HEK293 (cell line): ENCODE results near the gene AHRR.
A peak's percentile ranks its signal among the peaks of the same experiment; 100 is the strongest.

Experiments used
- CTCF ChIA-PET: fragments of 350-600 bp; formaldehyde crosslinking; extraction: SDS; loops from one replicate; lab custom pipeline; 2021; ENCODE audit warnings: antibody characterized with exemption; lab: Yijun Ruan, JAX
- POLR2A ChIA-PET: fragments of 300-600 bp; formaldehyde crosslinking; extraction: SDS; loops from one replicate; lab custom pipeline; 2020; ENCODE audit warnings: antibody characterized with exemption, inconsistent platforms; lab: Yijun Ruan, JAX
- H3K27ac ChIP-seq: fragments of 200-500 bp; sonication (Bioruptor generic); 2 replicates; pipeline ENCODE4 v1.5.1; 2014; ENCODE audit warnings: low read depth, low read length, control low read depth, inconsistent platforms; ENCODE audit errors: extremely low read depth
- H3K36me3 ChIP-seq, 2 experiments: fragments of 200-500 bp in 1 of 2; sonication (Bioruptor generic) in 1 of 2; 1 replicate in 1 of 2; 2 replicates in 1 of 2; pipeline ENCODE4 v1.5.1; 2014 to 2017; ENCODE audit warnings: inconsistent platforms in 2 of 2, low read length in 2 of 2; ENCODE audit not compliant: control insufficient read depth in 2 of 2, insufficient read depth in 1 of 2
- H3K4me1 ChIP-seq: fragments of 200-500 bp; sonication (Bioruptor generic); 2 replicates; pipeline ENCODE4 v1.5.1; 2014; ENCODE audit warnings: mild to moderate bottlenecking, low read length, inconsistent platforms; ENCODE audit not compliant: control insufficient read depth, insufficient read depth
- H3K4me3 ChIP-seq: 2 replicates; pipeline ENCODE4 v1.5.1; 2011; ENCODE audit warnings: low read depth, mild to moderate bottlenecking, control low read depth, low read length, moderate library complexity
- H3K9me3 ChIP-seq: fragments of 200-500 bp; sonication (Bioruptor generic); 2 replicates; pipeline ENCODE4 v1.5.1; 2014; ENCODE audit warnings: low read depth, low read length, inconsistent platforms; ENCODE audit not compliant: control insufficient read depth, insufficient read depth
- GLIS2 ChIP-seq: fragments of 450-650 bp; formaldehyde crosslinking; IDR thresholded peaks from 2 replicates; pipeline ENCODE4 v1.5.1; 2016; ENCODE audit warnings: missing biosample characterization, missing genetic modification characterization
- IKZF3 ChIP-seq: fragments of 450-650 bp; IDR thresholded peaks from 2 replicates; pipeline ENCODE4 v1.5.0; 2018; ENCODE audit warnings: missing biosample characterization, mild to moderate bottlenecking, missing genetic modification characterization, moderate library complexity
- ZBTB1 ChIP-seq: fragments of 450-650 bp; formaldehyde crosslinking; IDR thresholded peaks from 2 replicates; pipeline ENCODE4 v1.5.1; 2016; ENCODE audit warnings: missing biosample characterization, missing genetic modification characterization
- ZBTB20 ChIP-seq: fragments of 450-650 bp; formaldehyde crosslinking; IDR thresholded peaks from 2 replicates; pipeline ENCODE4 v1.5.1; 2016; ENCODE audit warnings: missing biosample characterization, missing genetic modification characterization
- ZFP37 ChIP-seq: fragments of 450-650 bp; formaldehyde crosslinking; IDR thresholded peaks from 2 replicates; pipeline ENCODE4 v1.5.1; 2016; ENCODE audit warnings: missing biosample characterization, missing genetic modification characterization
- ZNF248 ChIP-seq: fragments of 450-650 bp; formaldehyde crosslinking; IDR thresholded peaks from 2 replicates; pipeline ENCODE4 v1.5.1; 2017; ENCODE audit warnings: missing biosample characterization, missing genetic modification characterization
- ZNF311 ChIP-seq: fragments of 450-650 bp; formaldehyde crosslinking; IDR thresholded peaks from 2 replicates; pipeline ENCODE4 v1.5.1; 2017; ENCODE audit warnings: missing biosample characterization, missing genetic modification characterization, borderline replicate concordance
- ZNF548 ChIP-seq: fragments of 450-650 bp; formaldehyde crosslinking; IDR thresholded peaks from 2 replicates; pipeline ENCODE4 v1.5.1; 2016; ENCODE audit warnings: missing biosample characterization, missing genetic modification characterization
- ZNF560 ChIP-seq: fragments of 450-650 bp; formaldehyde crosslinking; IDR thresholded peaks from 2 replicates; pipeline ENCODE4 v1.5.1; 2017; ENCODE audit warnings: missing biosample characterization, missing genetic modification characterization, borderline replicate concordance
- ZNF626 ChIP-seq: fragments of 450-650 bp; sonication (Bioruptor Pico); formaldehyde crosslinking; IDR thresholded peaks from 2 replicates; pipeline ENCODE4 v1.5.1; 2018; ENCODE audit warnings: missing biosample characterization, missing genetic modification characterization, inconsistent platforms
- ZNF837 ChIP-seq: fragments of 450-650 bp; formaldehyde crosslinking; IDR thresholded peaks from 2 replicates; pipeline ENCODE4 v1.5.1; 2016; ENCODE audit warnings: missing biosample characterization, missing genetic modification characterization
- ZNF843 ChIP-seq: fragments of 450-650 bp; formaldehyde crosslinking; IDR thresholded peaks from 2 replicates; pipeline ENCODE4 v1.5.1; 2016; ENCODE audit warnings: missing biosample characterization, missing genetic modification characterization
- ZSCAN16 ChIP-seq: fragments of 450-650 bp; formaldehyde crosslinking; IDR thresholded peaks from 2 replicates; pipeline ENCODE4 v1.5.1; 2016; ENCODE audit warnings: missing biosample characterization, missing genetic modification characterization
- TF ChIP-seq, protein P1 (sequence below): fragments of 450-650 bp; formaldehyde crosslinking; optimal IDR thresholded peaks from 2 replicates; pipeline ENCODE3; 2016; ENCODE audit warnings: missing biosample characterization, mild to moderate bottlenecking, missing genetic modification characterization
- TF ChIP-seq, protein P2 (sequence below): fragments of 450-650 bp; formaldehyde crosslinking; IDR thresholded peaks from 2 replicates; pipeline ENCODE4 v1.5.1; 2016; ENCODE audit warnings: missing biosample characterization, missing genetic modification characterization
- TF ChIP-seq, protein P3 (sequence below): fragments of 450-650 bp; formaldehyde crosslinking; IDR thresholded peaks from 2 replicates; pipeline ENCODE4 v1.5.1; 2016; ENCODE audit warnings: missing biosample characterization, missing genetic modification characterization
- TF ChIP-seq, protein P4 (sequence below): fragments of 450-650 bp; formaldehyde crosslinking; IDR thresholded peaks from 2 replicates; pipeline ENCODE4 v1.5.1; 2016; ENCODE audit warnings: missing biosample characterization, missing genetic modification characterization
- TF ChIP-seq, protein P5 (sequence below): fragments of 450-650 bp; formaldehyde crosslinking; IDR thresholded peaks from 2 replicates; pipeline ENCODE4 v1.5.1; 2017; ENCODE audit warnings: missing biosample characterization, mild to moderate bottlenecking, missing genetic modification characterization, moderate library complexity
- TF ChIP-seq, protein P6 (sequence below): fragments of 450-650 bp; formaldehyde crosslinking; IDR thresholded peaks from 2 replicates; pipeline ENCODE4 v1.5.1; 2016; ENCODE audit warnings: missing biosample characterization, missing genetic modification characterization

Gene AHRR

DNA sequence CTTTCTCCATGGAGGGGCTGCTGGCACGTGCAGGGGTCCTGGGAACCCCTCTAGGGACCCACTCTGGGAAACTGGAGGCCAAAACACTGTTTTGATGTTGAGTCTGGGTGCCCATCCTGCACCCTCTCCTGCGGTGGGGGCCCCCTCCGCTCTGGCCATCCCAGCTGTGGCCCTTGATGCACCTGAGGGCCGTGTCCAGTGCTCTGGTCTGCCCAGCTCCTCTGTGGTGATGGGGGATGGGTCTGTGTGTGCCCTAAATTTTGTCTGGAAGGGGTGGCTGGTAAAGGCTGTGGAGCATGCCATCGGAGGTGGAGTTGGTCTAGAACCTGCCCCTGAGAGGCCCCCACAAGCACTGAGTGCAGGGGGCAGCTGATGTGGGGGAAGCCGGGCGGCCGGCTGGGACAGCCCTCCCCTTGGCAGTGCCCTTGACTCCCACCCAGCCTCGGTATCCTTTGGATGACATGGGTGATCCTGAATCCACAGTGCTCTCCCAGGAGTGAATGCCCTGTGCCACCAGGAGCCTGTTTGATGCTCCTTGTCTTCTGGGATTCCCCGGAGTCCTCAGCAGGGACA, 26.3 kb downstream of the AHRR start:
- H3K36me3 ChIP-seq = no peaks in the 10 kb centered on the region
- no peak overlapping the region for H3K27ac ChIP-seq
- peaks cover 4% of the 10 kb centered on the region; the same call in 1 of the 2 replicates for H3K4me1 ChIP-seq
- ChIA-PET POLR2A (no interaction called here), CTCF (interaction anchor here (1.1 to 1.4 kb wide), 3 partner anchors 10 to 36 kb away, joined by 3 to 4 read pairs (median 4); no protein-coding TSS in a partner anchor)
- H3K9me3 ChIP-seq = no peaks in the 10 kb centered on the region
- no peak for TF ChIP-seq ZNF311 (tag by site-specific recombination)
- TF ChIP-seq, protein P1, sequence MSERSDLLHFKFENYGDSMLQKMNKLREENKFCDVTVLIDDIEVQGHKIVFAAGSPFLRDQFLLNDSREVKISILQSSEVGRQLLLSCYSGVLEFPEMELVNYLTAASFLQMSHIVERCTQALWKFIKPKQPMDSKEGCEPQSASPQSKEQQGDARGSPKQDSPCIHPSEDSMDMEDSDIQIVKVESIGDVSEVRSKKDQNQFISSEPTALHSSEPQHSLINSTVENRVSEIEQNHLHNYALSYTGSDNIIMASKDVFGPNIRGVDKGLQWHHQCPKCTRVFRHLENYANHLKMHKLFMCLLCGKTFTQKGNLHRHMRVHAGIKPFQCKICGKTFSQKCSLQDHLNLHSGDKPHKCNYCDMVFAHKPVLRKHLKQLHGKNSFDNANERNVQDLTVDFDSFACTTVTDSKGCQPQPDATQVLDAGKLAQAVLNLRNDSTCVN = no peak
- TF ChIP-seq ZBTB20 (tag by site-specific recombination) = no peak
- TF ChIP-seq ZNF560 = no peak
- TF ChIP-seq ZNF626 (tag by site-specific recombination) = no peak
- no peak for TF ChIP-seq ZNF248 (tag by site-specific recombination)
- TF ChIP-seq ZNF837 (tag by site-specific recombination) = no peak
- TF ChIP-seq, protein P2, sequence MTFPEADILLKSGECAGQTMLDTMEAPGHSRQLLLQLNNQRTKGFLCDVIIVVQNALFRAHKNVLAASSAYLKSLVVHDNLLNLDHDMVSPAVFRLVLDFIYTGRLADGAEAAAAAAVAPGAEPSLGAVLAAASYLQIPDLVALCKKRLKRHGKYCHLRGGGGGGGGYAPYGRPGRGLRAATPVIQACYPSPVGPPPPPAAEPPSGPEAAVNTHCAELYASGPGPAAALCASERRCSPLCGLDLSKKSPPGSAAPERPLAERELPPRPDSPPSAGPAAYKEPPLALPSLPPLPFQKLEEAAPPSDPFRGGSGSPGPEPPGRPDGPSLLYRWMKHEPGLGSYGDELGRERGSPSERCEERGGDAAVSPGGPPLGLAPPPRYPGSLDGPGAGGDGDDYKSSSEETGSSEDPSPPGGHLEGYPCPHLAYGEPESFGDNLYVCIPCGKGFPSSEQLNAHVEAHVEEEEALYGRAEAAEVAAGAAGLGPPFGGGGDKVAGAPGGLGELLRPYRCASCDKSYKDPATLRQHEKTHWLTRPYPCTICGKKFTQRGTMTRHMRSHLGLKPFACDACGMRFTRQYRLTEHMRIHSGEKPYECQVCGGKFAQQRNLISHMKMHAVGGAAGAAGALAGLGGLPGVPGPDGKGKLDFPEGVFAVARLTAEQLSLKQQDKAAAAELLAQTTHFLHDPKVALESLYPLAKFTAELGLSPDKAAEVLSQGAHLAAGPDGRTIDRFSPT (tag by site-specific recombination) = no peak
- TF ChIP-seq, protein P3, sequence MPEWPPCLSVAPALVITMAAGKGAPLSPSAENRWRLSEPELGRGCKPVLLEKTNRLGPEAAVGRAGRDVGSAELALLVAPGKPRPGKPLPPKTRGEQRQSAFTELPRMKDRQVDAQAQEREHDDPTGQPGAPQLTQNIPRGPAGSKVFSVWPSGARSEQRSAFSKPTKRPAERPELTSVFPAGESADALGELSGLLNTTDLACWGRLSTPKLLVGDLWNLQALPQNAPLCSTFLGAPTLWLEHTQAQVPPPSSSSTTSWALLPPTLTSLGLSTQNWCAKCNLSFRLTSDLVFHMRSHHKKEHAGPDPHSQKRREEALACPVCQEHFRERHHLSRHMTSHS (tag by site-specific recombination) = no peak
- 0 out of 2 replicates have a peak, but pooled peaks have one; percentile 11 for TF ChIP-seq IKZF3 (tag by site-specific recombination)
- TF ChIP-seq ZBTB1 (tag by site-specific recombination) = no peak
- TF ChIP-seq GLIS2 (tag by site-specific recombination) = peak; percentile 39; the same call in 1 of the 2 replicates
- TF ChIP-seq ZNF843 (tag by site-specific recombination) = no peak
- TF ChIP-seq, protein P4, sequence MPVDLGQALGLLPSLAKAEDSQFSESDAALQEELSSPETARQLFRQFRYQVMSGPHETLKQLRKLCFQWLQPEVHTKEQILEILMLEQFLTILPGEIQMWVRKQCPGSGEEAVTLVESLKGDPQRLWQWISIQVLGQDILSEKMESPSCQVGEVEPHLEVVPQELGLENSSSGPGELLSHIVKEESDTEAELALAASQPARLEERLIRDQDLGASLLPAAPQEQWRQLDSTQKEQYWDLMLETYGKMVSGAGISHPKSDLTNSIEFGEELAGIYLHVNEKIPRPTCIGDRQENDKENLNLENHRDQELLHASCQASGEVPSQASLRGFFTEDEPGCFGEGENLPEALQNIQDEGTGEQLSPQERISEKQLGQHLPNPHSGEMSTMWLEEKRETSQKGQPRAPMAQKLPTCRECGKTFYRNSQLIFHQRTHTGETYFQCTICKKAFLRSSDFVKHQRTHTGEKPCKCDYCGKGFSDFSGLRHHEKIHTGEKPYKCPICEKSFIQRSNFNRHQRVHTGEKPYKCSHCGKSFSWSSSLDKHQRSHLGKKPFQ (tag by site-specific recombination) = no peak
- TF ChIP-seq ZNF548 (tag by site-specific recombination) = no peak
- H3K4me3 ChIP-seq = no peak overlapping the region

DNA sequence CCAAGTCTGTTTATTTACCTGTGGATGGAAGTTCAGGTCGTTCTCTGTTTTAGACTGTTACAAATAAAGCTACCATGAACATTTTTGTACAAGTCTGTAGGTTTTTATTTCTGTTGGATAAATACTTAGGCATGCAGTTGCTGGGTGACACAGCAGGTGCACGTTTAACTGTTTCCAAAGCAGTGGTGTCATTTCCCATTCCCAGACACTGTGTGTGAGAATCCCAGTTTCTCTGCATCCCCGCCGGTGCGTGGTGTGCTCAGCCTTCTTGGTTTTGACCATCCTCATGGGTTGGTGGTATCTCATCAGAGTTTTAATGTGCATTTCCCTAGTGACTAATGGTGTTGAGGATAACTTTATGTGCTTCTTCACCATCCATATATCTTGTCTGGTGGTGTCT, 27.2 kb downstream of the AHRR start:
- H3K9me3 ChIP-seq = no peaks in the 10 kb centered on the region
- no peak overlapping the region for H3K4me3 ChIP-seq
- H3K27ac ChIP-seq = no peak overlapping the region
- CTCF ChIA-PET = interaction anchor here (1.0 to 1.4 kb wide), 3 partner anchors 10 to 83 kb away, joined by 3 to 4 read pairs (median 3); no protein-coding TSS in a partner anchor
- H3K4me1 ChIP-seq = peaks cover 4% of the 10 kb centered on the region; the same call in 1 of the 2 replicates
- POLR2A ChIA-PET = no interaction called here
- no peaks in the 10 kb centered on the region for H3K36me3 ChIP-seq
- TF ChIP-seq, protein P5, sequence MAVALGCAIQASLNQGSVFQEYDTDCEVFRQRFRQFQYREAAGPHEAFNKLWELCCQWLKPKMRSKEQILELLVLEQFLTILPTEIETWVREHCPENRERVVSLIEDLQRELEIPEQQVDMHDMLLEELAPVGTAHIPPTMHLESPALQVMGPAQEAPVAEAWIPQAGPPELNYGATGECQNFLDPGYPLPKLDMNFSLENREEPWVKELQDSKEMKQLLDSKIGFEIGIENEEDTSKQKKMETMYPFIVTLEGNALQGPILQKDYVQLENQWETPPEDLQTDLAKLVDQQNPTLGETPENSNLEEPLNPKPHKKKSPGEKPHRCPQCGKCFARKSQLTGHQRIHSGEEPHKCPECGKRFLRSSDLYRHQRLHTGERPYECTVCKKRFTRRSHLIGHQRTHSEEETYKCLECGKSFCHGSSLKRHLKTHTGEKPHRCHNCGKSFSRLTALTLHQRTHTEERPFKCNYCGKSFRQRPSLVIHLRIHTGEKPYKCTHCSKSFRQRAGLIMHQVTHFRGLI (tag by site-specific recombination) = no peak
- TF ChIP-seq ZFP37 (tag by site-specific recombination) = no peak
- no peak for TF ChIP-seq ZSCAN16 (tag by site-specific recombination)
- TF ChIP-seq, protein P6, sequence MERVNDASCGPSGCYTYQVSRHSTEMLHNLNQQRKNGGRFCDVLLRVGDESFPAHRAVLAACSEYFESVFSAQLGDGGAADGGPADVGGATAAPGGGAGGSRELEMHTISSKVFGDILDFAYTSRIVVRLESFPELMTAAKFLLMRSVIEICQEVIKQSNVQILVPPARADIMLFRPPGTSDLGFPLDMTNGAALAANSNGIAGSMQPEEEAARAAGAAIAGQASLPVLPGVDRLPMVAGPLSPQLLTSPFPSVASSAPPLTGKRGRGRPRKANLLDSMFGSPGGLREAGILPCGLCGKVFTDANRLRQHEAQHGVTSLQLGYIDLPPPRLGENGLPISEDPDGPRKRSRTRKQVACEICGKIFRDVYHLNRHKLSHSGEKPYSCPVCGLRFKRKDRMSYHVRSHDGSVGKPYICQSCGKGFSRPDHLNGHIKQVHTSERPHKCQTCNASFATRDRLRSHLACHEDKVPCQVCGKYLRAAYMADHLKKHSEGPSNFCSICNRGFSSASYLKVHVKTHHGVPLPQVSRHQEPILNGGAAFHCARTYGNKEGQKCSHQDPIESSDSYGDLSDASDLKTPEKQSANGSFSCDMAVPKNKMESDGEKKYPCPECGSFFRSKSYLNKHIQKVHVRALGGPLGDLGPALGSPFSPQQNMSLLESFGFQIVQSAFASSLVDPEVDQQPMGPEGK = no peak
- TF ChIP-seq, protein P2 (tag by site-specific recombination) = no peak
- TF ChIP-seq IKZF3 (tag by site-specific recombination) = no peak
